GM12801 (cell line): ENCODE data around the gene XPNPEP2.

ENCODE experiments used
- TF ChIP-seq, protein P1 (sequence below): IDR thresholded peaks from one replicate; pipeline ENCODE4 v1.5.1; 2011; ENCODE audit warnings: control low read depth; ENCODE audit not compliant: insufficient read length; ENCODE audit errors: extremely low read depth

The XPNPEP2 gene

DNA sequence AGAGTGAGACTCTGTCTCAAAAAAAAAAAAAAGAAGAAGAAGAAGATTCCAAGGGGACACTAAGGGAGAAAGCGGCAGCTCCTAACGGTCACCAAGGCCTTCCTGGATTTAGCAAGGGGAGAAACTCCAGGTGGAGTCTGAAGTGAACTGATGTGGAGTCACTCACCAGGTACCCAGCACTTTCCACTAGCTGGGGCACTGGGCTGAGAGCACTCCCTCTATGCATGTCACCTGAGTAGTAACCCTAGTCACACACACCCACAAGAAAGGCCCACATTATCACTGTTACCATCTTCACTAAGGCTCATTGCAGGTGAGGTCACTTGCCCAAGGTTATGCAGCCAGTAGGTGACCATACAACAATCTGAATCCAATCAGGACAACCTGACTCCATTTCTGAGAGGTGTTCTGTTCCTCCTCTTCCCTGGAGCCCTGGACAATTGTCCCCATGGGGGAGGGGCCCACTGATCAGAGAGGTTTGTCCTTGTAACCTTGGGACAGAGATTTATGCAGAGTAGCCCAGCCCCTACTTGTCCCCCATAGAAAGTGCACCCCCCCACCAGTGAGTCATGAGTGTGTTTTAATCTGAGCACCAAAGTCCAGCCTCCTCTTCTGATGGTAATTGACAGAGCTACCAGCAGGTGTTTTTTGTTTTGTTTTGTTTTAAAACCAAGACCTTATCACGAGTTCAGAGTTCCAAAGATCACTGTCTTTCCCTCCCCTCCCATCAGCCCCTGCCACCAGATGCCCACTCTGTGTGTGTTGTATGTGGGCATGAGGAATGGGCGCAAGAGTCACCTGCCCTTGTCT lies 35.1 kb downstream of the XPNPEP2 start:
- TF ChIP-seq, protein P1, sequence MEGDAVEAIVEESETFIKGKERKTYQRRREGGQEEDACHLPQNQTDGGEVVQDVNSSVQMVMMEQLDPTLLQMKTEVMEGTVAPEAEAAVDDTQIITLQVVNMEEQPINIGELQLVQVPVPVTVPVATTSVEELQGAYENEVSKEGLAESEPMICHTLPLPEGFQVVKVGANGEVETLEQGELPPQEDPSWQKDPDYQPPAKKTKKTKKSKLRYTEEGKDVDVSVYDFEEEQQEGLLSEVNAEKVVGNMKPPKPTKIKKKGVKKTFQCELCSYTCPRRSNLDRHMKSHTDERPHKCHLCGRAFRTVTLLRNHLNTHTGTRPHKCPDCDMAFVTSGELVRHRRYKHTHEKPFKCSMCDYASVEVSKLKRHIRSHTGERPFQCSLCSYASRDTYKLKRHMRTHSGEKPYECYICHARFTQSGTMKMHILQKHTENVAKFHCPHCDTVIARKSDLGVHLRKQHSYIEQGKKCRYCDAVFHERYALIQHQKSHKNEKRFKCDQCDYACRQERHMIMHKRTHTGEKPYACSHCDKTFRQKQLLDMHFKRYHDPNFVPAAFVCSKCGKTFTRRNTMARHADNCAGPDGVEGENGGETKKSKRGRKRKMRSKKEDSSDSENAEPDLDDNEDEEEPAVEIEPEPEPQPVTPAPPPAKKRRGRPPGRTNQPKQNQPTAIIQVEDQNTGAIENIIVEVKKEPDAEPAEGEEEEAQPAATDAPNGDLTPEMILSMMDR = no peak

DNA sequence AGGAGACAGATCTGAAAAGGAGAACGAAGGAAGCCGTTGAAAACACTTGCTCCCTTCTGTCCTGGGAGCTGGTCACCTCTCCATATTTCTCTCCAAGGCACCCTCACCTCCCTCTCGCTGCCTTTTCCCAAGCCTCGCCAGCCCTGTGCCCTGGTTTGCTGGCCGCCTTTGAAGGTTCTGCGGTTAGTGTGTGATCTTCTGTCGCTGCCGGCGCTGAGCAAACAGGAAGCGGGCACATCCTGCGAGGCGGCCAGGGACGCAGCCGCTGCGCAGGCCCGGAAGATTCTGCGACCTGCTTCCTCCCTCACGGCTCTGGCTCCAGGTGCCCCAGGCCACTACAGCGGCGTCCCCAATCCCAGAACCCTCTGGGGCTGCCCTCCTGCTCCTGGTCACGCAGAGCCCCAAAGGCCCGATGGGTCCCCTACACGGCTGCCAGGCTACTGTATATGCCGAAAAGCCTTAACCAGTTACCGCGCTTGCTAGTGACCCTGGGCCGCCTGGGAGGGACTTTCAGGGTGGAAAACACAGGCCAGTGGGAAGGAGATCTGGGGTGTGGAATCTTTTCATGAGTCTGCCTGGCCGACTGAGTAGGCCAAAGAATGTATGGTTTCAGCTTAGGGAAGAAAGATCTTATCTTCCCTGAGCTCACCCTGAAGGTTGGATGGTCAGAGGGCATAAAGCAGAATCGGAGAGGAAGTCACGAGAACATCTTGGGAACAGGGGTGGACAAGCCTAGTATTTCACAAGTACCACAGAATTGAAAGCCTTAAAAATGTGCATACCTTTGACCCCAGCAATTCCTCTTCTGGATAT lies 38.6 kb downstream of the XPNPEP2 start:
- TF ChIP-seq, protein P1 = no peak

DNA sequence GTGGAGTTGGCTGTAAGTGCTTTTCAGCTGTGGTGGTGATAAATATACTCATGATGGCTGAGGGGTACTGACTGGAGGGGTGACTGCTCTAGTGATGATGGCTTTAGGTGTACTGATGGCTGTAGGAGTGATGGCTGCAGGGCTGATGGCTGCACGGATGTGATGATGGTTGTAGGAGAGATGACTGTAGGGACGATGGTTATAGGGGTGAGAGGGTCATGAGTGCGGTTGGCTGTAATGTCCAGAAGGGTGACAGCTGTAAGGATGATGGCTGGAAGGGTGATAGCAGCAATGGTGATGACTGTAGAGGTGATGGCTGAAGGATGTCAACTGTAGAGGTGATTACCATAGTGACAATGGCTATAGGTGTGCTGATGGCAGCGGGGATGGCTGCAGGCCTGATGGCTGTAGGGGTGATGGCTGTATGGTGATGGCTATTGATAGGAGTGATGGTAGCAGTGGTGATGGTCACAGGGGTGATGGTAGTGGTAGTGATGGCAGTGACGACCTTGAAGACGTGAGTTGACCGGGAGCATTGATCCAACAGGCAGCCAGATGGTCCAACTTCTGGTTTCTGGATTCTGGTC lies 40.4 kb downstream of the XPNPEP2 start:
- TF ChIP-seq, protein P1 = no peak

- TF ChIP-seq, protein P1 = no peak
Measured at GRCh38 chrX:129779747-129780146, 41.0 kb downstream of the XPNPEP2 start, which contains the start of gene SASH3. TSS of gene SASH3 (plus strand) at chrX:129779949. CDS start at chrX:129780098, 149 bp downstream.

DNA sequence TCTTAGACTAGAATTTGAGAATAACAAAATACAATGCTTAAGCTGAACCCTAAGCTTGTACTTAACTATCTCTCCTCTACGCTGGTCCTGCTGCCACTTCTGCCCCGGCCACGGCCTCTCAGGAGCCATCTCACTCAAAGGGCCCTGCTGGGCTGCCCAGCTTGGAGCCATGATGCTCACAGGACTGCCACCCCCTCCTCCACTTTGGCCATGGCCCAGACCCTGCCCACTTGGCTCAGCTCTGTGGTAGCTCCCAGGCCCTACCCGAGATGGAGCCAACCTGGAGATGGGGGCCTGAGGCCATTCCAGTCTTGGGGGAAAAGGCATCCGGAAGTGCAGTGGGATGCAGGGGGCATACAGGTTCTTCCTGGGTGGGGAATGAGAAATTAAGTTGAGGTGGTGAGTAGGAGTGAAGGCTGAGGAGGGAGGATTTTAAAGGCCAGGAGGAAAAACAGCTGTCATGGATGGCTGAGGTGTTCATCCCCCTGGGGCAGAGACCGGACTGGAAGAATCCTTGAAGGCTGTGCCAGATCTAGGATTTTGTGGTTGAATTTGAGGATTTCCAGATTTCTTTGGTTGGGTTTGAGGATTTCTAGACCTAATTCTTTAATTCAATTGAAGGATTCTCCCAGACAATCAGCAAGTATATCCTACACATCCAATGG lies 41.8 kb downstream of the XPNPEP2 start:
- TF ChIP-seq, protein P1 = no peak

DNA sequence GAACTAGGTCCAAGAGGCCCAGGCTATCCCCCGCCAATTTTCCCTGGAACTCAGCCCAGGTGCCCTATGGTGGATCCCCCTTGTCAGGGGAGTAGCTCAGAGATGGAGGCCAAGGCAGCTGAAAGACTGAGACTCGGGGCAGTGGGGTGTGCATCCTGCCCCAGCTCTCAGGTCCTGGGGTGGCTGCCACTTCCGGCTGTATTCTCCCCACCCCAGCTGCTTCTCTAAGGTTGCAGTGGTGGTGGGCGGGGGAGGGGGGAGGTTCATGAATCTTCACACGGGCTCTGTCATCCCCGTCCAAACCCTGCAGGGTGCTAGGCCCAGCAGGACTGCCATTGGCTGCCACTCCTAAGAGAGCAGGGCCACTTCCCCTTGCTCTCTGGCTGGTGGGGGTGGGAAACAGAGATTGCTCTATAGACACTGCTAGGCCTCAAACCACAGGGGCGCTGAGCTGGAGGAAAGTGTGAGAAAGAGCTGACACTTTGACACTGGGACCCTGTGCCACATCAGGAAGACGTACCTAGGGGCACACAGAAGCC lies 42.4 kb downstream of the XPNPEP2 start:
- TF ChIP-seq, protein P1 = no peak
